Measurements from ENCODE around the gene TOP1.

Gene TOP1

GRCh38 chr20:41064377-41064776, 35.8 kb downstream of the TOP1 start:
- Histone ChIP-seq H3K27ac (ENCODE audit: poor library complexity, severe bottlenecking) (no peak overlapping the region), H3K36me3 (ENCODE audit: low read depth) (peaks cover 100% of the 10 kb centered on the region), H3K4me3 (ENCODE audit: severe bottlenecking) (no peak overlapping the region), H3K9me3 (ENCODE audit: severe bottlenecking) (no peaks in the 10 kb centered on the region), H3K27me3 (ENCODE audit: insufficient read depth, poor library complexity, severe bottlenecking) (no peaks in the 10 kb centered on the region), H3K4me1 (ENCODE audit: insufficient read depth, poor library complexity, severe bottlenecking) (peaks cover 8% of the 10 kb centered on the region)
- ATAC-seq (ENCODE audit: low read depth) (no peak), DNase-seq (ENCODE audit: low spot score) (no peak)
- no peak for TF ChIP-seq CTCF (IDR thresholded peaks at IDR 0.05; ENCODE audit: poor library complexity, severe bottlenecking)

DNA sequence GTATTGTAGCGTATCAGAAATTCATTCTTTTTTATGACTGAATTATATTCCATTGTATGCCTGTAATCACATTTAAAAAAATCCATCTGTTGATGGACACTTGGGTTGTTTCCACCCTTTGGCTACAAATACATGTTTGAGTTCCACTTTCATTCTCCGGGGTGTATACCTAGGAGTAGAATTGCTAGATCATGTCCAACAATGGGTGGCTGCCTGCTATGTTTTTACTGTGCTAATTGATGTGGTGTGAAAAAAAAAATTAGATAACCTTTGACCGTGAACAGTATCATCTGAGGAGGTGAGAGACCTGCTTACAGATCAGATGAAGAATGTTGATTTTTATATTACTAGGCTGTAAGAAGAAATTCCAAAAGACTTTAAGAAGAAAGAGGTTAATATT, 37.1 kb downstream of the TOP1 start:
- no peak for TF ChIP-seq CTCF (IDR thresholded peaks at IDR 0.05; ENCODE audit: poor library complexity, severe bottlenecking)
- H3K27ac ChIP-seq (ENCODE audit: poor library complexity, severe bottlenecking): no peak overlapping the region
- H3K27me3 ChIP-seq (ENCODE audit: insufficient read depth, poor library complexity, severe bottlenecking): no peaks in the 10 kb centered on the region
- H3K36me3 ChIP-seq (ENCODE audit: low read depth): peaks cover 100% of the 10 kb centered on the region
- no peak for DNase-seq (ENCODE audit: low spot score)
- no peaks in the 10 kb centered on the region for H3K9me3 ChIP-seq (ENCODE audit: severe bottlenecking)
- no peak for ATAC-seq (ENCODE audit: low read depth)
- no peak overlapping the region for H3K4me3 ChIP-seq (ENCODE audit: severe bottlenecking)
- peaks cover 16% of the 10 kb centered on the region for H3K4me1 ChIP-seq (ENCODE audit: insufficient read depth, poor library complexity, severe bottlenecking)

- peaks cover 45% of the 10 kb centered on the region for H3K4me1 ChIP-seq (ENCODE audit: insufficient read depth, poor library complexity, severe bottlenecking)
Observed at GRCh38 chr20:41068806-41069205, 40.2 kb downstream of the TOP1 start.

GRCh38 chr20:41072190-41072863, 43.7 kb downstream of the TOP1 start:
- Histone ChIP-seq H3K9me3 (ENCODE audit: severe bottlenecking) (no peaks in the 10 kb centered on the region), H3K36me3 (ENCODE audit: low read depth) (peaks cover 90% of the 10 kb centered on the region), H3K4me1 (ENCODE audit: insufficient read depth, poor library complexity, severe bottlenecking) (peaks cover 67% of the 10 kb centered on the region), H3K27ac (ENCODE audit: poor library complexity, severe bottlenecking) (peak overlapping the region; percentile 71), H3K4me3 (ENCODE audit: severe bottlenecking) (no peak overlapping the region), H3K27me3 (ENCODE audit: insufficient read depth, poor library complexity, severe bottlenecking) (no peaks in the 10 kb centered on the region)
- no peak for TF ChIP-seq CTCF (IDR thresholded peaks at IDR 0.05; ENCODE audit: poor library complexity, severe bottlenecking)
- ATAC-seq (ENCODE audit: low read depth) (peak; percentile 93), DNase-seq (ENCODE audit: low spot score) (peak; percentile 89)

More at GRCh38 chr20:41068806-41069205, 40.2 kb downstream of the TOP1 start:
- Histone ChIP-seq H3K27me3 (ENCODE audit: insufficient read depth, poor library complexity, severe bottlenecking) (no peaks in the 10 kb centered on the region), H3K9me3 (ENCODE audit: severe bottlenecking) (no peaks in the 10 kb centered on the region), H3K27ac (ENCODE audit: poor library complexity, severe bottlenecking) (no peak overlapping the region), H3K4me3 (ENCODE audit: severe bottlenecking) (no peak overlapping the region), H3K36me3 (ENCODE audit: low read depth) (peaks cover 90% of the 10 kb centered on the region)
- no peak for TF ChIP-seq CTCF (IDR thresholded peaks at IDR 0.05; ENCODE audit: poor library complexity, severe bottlenecking)
- DNase-seq (ENCODE audit: low spot score) (no peak), ATAC-seq (ENCODE audit: low read depth) (no peak)

DNA sequence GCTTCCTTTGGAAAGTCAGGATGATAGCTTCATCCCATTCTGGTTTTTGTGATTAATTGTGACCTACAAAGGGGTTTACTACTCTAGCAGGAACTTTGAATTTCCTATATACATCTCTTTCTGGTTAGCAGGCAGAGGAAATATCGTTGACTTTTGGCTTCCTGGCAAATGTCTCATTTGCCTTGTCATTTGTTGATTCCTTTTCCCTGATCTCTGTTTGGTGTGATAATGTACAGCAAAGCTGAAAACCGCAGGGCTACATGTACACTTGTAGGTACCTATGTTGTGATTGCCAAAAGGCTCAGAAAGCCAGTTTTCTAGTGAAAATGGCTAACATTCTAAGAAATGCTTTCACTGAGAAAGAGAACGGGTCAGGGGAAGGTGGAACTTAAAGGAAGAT, 44.3 kb downstream of the TOP1 start:
- H3K27me3 ChIP-seq (ENCODE audit: insufficient read depth, poor library complexity, severe bottlenecking): no peaks in the 10 kb centered on the region
- H3K4me3 ChIP-seq (ENCODE audit: severe bottlenecking): no peak overlapping the region
- no peaks in the 10 kb centered on the region for H3K9me3 ChIP-seq (ENCODE audit: severe bottlenecking)
- H3K27ac ChIP-seq (ENCODE audit: poor library complexity, severe bottlenecking): peak overlapping the region; percentile 71
- peaks cover 90% of the 10 kb centered on the region for H3K36me3 ChIP-seq (ENCODE audit: low read depth)
- DNase-seq (ENCODE audit: low spot score): no peak
- TF ChIP-seq CTCF (IDR thresholded peaks at IDR 0.05; ENCODE audit: poor library complexity, severe bottlenecking): no peak
- ATAC-seq (ENCODE audit: low read depth): no peak; the same call in 2 of the 3 replicates
- peaks cover 70% of the 10 kb centered on the region for H3K4me1 ChIP-seq (ENCODE audit: insufficient read depth, poor library complexity, severe bottlenecking)
